ENCODE measurements around the gene METTL16.

Gene METTL16

GRCh38 chr17:2481760-2482159 is 29.9 kb downstream of the METTL16 start:
- H3K4me2 ChIP-seq = no peak overlapping the region
- H3K4me3 ChIP-seq (IDR thresholded peaks at IDR 0.05; ENCODE audit: insufficient read depth, low read depth, low read length) = no peak overlapping the region
- H4K20me1 ChIP-seq (ENCODE audit: insufficient read depth) = no peaks in the 10 kb centered on the region
- no peak overlapping the region for H3K27ac ChIP-seq
- no peaks in the 10 kb centered on the region for H3K27me3 ChIP-seq (ENCODE audit: insufficient read depth, low read depth)
- H3K9ac ChIP-seq = no peak overlapping the region
- H3K79me2 ChIP-seq (ENCODE audit: insufficient read depth, low read depth) = peaks cover 47% of the 10 kb centered on the region; the same call in 1 of the 2 replicates
- peaks cover 13% of the 10 kb centered on the region for H3K4me1 ChIP-seq (ENCODE audit: low read depth, poor library complexity, severe bottlenecking)
- H2AFZ ChIP-seq (ENCODE audit: low read depth) = no peak overlapping the region
- no peaks in the 10 kb centered on the region for H3K36me3 ChIP-seq (ENCODE audit: insufficient read depth)
- TF ChIP-seq CTCF (conservative IDR thresholded peaks at IDR 0.05; ENCODE audit: low read depth, low read length) = no peak

- no peak overlapping the region for H3K27ac ChIP-seq
- H3K27me3 ChIP-seq (ENCODE audit: insufficient read depth, low read depth) = no peaks in the 10 kb centered on the region
- H3K36me3 ChIP-seq (ENCODE audit: insufficient read depth) = no peaks in the 10 kb centered on the region
- H3K4me1 ChIP-seq (ENCODE audit: low read depth, poor library complexity, severe bottlenecking) = no peaks in the 10 kb centered on the region
- no peak for TF ChIP-seq CTCF (conservative IDR thresholded peaks at IDR 0.05; ENCODE audit: low read depth, low read length)
- peaks cover 24% of the 10 kb centered on the region; the same call in 1 of the 2 replicates for H3K79me2 ChIP-seq (ENCODE audit: insufficient read depth, low read depth)
- no peaks in the 10 kb centered on the region for H4K20me1 ChIP-seq (ENCODE audit: insufficient read depth)
- no peak overlapping the region for H3K4me3 ChIP-seq (IDR thresholded peaks at IDR 0.05; ENCODE audit: insufficient read depth, low read depth, low read length)
- no peak overlapping the region for H3K9ac ChIP-seq
- H2AFZ ChIP-seq (ENCODE audit: low read depth) = no peak overlapping the region
- no peak overlapping the region for H3K4me2 ChIP-seq
These were observed 33.2 kb downstream of the METTL16 start for GRCh38 chr17:2478458-2478857.

- Histone ChIP-seq H3K27me3 (ENCODE audit: insufficient read depth, low read depth) (no peaks in the 10 kb centered on the region), H3K4me1 (ENCODE audit: low read depth, poor library complexity, severe bottlenecking) (no peaks in the 10 kb centered on the region), H4K20me1 (ENCODE audit: insufficient read depth) (no peaks in the 10 kb centered on the region), H3K36me3 (ENCODE audit: insufficient read depth) (no peaks in the 10 kb centered on the region), H3K27ac (no peak overlapping the region), H3K79me2 (ENCODE audit: insufficient read depth, low read depth) (no peaks in the 10 kb centered on the region), H3K4me3 (IDR thresholded peaks at IDR 0.05; ENCODE audit: insufficient read depth, low read depth, low read length) (no peak overlapping the region), H3K4me2 (no peak overlapping the region), H3K9ac (no peak overlapping the region), H2AFZ (ENCODE audit: low read depth) (no peak overlapping the region)
- no peak for TF ChIP-seq CTCF (conservative IDR thresholded peaks at IDR 0.05; ENCODE audit: low read depth, low read length)
These were observed 36.6 kb downstream of the METTL16 start for GRCh38 chr17:2475056-2475455.

DNA sequence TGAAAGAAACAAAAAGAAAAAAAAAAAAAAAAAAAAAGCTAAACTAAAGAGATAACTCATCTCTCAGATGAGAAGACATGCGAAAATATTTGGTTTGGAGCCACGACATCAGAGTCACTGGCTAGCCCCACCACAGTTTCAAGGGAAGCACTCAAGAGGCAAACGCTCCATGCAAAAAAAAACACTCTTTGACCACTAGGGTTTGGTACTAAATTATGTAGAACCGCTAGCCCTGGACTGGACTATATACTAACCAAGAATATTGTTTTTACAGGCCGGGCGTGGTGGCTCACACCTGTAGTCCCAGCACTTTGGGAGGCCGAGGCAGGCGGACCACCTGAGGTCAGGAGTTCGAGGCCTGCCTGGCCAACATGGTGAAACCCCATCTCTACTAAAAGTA is 37.3 kb downstream of the METTL16 start:
- TF ChIP-seq CTCF (conservative IDR thresholded peaks at IDR 0.05; ENCODE audit: low read depth, low read length) = no peak
- no peaks in the 10 kb centered on the region for H3K27me3 ChIP-seq (ENCODE audit: insufficient read depth, low read depth)
- no peaks in the 10 kb centered on the region for H3K36me3 ChIP-seq (ENCODE audit: insufficient read depth)
- H2AFZ ChIP-seq (ENCODE audit: low read depth) = no peak overlapping the region
- no peak overlapping the region for H3K27ac ChIP-seq
- no peaks in the 10 kb centered on the region for H4K20me1 ChIP-seq (ENCODE audit: insufficient read depth)
- H3K79me2 ChIP-seq (ENCODE audit: insufficient read depth, low read depth) = no peaks in the 10 kb centered on the region
- H3K4me2 ChIP-seq = no peak overlapping the region
- no peak overlapping the region for H3K9ac ChIP-seq
- no peaks in the 10 kb centered on the region for H3K4me1 ChIP-seq (ENCODE audit: low read depth, poor library complexity, severe bottlenecking)
- H3K4me3 ChIP-seq (IDR thresholded peaks at IDR 0.05; ENCODE audit: insufficient read depth, low read depth, low read length) = no peak overlapping the region

All from KMS-11 (cell line).